ENCODE measurements around the gene SRGAP2. TPM values are rescaled to one million over a fixed set of nuclear protein-coding genes. Genes with fewer than 3 reads are reported as not detected.
"Not testable (repeated sequence)": the region's sequence is repeated elsewhere in the genome, so short reads cannot be mapped to it uniquely, and the experiment has no call there.

SRGAP2 gene
- total and polyA plus RNA-seq, 7 donors, result 1.6 to 60.4 (median 27.8) TPM

- H3K9me3 ChIP-seq; H3K4me1 ChIP-seq; H3K4me3 ChIP-seq; H3K27ac ChIP-seq; intact Hi-C loops (cut with DNase I); H3K36me3 ChIP-seq; H3K27me3 ChIP-seq; DNase-seq: not testable (repeated sequence)
- WGBS, 2 donors, result 78 to 87% methylated on average over 2 of the region's 3 CpGs
Measured at GRCh38 chr1:206218285-206218684, 14.9 kb downstream of the SRGAP2 start.

DNA sequence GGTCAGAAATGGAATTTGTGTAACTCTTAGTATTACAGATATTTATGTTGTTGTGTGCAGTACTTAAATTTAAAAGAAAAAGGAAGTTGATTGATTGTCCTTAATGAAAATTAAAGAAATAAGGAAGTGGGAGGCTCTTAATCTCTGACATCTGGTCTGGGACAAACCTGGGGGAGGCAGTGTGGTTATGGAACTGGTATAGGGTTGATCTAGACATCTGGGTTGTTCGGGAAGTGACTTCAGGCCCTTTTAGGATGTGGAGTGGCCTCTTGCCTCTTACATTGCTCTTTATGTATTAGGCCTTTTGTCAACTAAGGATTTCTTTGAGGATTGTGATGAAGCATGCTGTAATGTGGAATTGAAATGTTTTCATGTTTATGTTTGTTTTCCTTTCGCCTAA is 15.4 kb downstream of the SRGAP2 start:
- no CpG with 5 or more reads among the region's 2 CpGs for WGBS, 2 donors
- intact Hi-C loops (cut with DNase I), result not testable (repeated sequence)

DNA sequence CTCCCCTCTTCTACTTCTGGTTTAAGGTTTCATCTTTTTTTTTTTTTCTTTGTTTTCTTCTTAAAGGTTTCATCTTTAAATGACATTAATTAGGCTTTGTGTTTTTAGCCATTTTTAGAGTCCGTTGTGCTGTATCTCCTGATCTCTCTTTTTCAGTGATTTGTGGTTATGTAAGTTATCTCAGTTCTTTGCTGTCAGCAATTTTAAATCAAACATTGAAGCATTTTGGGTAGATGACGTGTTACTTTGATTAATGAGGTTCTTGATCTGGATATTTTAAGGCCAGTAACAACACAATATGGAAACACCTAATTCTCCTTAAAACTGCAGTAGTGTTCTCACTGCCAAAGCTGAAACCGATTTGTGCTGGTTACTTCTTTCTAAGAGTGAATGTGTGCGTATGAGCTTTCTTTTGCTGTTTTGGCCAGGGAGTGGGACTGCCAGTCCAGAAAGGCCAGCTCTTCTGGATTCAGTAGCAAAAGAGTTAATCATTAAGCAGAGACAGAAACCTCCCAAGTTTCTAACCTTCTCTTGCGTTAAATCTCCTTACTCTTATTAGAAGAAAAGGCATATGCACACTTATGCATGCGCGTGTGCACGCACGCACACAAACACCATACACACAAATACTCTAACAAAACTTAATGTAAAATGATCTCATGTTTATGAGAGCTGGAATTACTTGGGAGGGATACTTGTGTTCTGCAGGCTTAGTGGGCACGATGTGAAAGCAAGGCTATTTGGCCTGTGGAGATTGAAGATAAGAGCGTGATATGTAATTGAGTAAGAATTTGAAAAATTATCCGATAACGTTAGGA is 16.4 kb downstream of the SRGAP2 start:
- H3K4me3 ChIP-seq; H3K27me3 ChIP-seq; intact Hi-C loops (cut with DNase I); H3K36me3 ChIP-seq; H3K9me3 ChIP-seq; DNase-seq; H3K4me1 ChIP-seq; H3K27ac ChIP-seq: not testable (repeated sequence)
- 77 to 86% methylated on average over 5 of the region's 13 CpGs for WGBS, 2 donors

More for the DNA sequence above, 15.4 kb downstream of the SRGAP2 start:
- H3K36me3 ChIP-seq, DNase-seq, H3K4me3 ChIP-seq, H3K4me1 ChIP-seq, H3K27me3 ChIP-seq, H3K27ac ChIP-seq, H3K9me3 ChIP-seq: not testable (repeated sequence)

- intact Hi-C loops (cut with DNase I); H3K4me3 ChIP-seq; H3K9me3 ChIP-seq; H3K36me3 ChIP-seq; H3K27me3 ChIP-seq; H3K4me1 ChIP-seq: not testable (repeated sequence)
- peak; percentile 62 for DNase-seq
- WGBS, 2 donors, result 71 to 75% methylated on average over 4 of the region's 4 CpGs
- H3K27ac ChIP-seq, result peak overlapping the region in 1 of 4 donors; percentile 20
Measured at GRCh38 chr1:206220332-206221000, 17.1 kb downstream of the SRGAP2 start.

- H3K36me3 ChIP-seq; H3K27ac ChIP-seq; H3K4me3 ChIP-seq; H3K4me1 ChIP-seq; DNase-seq; H3K27me3 ChIP-seq; intact Hi-C loops (cut with DNase I); H3K9me3 ChIP-seq: not testable (repeated sequence)
- WGBS, 2 donors, result no CpG with 5 or more reads among the region's 4 CpGs
Measured at GRCh38 chr1:206221585-206221984, 18.2 kb downstream of the SRGAP2 start.

- 93% methylated on average over 2 of the region's 6 CpGs for WGBS, 2 donors
- H3K4me1 ChIP-seq; H3K36me3 ChIP-seq; H3K27me3 ChIP-seq; H3K4me3 ChIP-seq; intact Hi-C loops (cut with DNase I); DNase-seq; H3K27ac ChIP-seq; H3K9me3 ChIP-seq: not testable (repeated sequence)
Measured at GRCh38 chr1:206224190-206224776, 20.9 kb downstream of the SRGAP2 start.

- H3K27me3 ChIP-seq; H3K27ac ChIP-seq; H3K4me1 ChIP-seq; H3K9me3 ChIP-seq; H3K4me3 ChIP-seq; DNase-seq; intact Hi-C loops (cut with DNase I); H3K36me3 ChIP-seq: not testable (repeated sequence)
- WGBS, 2 donors, result 89 to 94% methylated on average over 4 of the region's 4 CpGs
Measured at GRCh38 chr1:206225386-206225785, 22.0 kb downstream of the SRGAP2 start.

- H3K27me3 ChIP-seq; intact Hi-C loops (cut with DNase I); H3K9me3 ChIP-seq; H3K36me3 ChIP-seq; H3K4me3 ChIP-seq; H3K27ac ChIP-seq; H3K4me1 ChIP-seq; DNase-seq: not testable (repeated sequence)
- 87% methylated on average over 3 of the region's 5 CpGs for WGBS, 2 donors
Measured at GRCh38 chr1:206226886-206227285, 23.5 kb downstream of the SRGAP2 start.

- H3K36me3 ChIP-seq; H3K27me3 ChIP-seq; intact Hi-C loops (cut with DNase I); H3K9me3 ChIP-seq; DNase-seq; H3K27ac ChIP-seq; H3K4me1 ChIP-seq; H3K4me3 ChIP-seq: not testable (repeated sequence)
- 88 to 91% methylated on average over 2 of the region's 2 CpGs for WGBS, 2 donors
Measured at GRCh38 chr1:206229286-206229685, 25.9 kb downstream of the SRGAP2 start.

DNA sequence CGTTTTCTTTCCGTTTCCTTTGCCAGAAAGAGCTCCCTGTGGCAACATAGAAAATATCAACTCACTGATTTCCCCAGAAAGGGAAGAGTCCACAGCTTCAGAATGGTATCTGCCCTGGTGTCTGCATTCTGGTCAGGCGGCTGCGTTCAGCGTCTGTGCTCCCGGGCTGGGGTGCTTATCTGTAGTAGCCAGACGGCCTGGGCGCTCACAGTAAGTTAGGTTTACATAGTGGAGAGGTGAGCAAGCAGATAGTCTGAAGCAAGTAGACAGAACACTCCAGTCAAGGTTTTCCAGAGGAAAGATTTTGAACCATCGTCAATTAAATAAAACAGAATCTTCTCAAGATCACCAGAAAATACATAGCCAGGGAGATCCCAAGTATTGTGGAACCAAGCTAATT is 28.6 kb downstream of the SRGAP2 start:
- H3K9me3 ChIP-seq; H3K36me3 ChIP-seq; H3K27ac ChIP-seq; intact Hi-C loops (cut with DNase I); H3K27me3 ChIP-seq; H3K4me3 ChIP-seq; DNase-seq; H3K4me1 ChIP-seq: not testable (repeated sequence)
- 90 to 93% methylated on average over 9 of the region's 9 CpGs for WGBS, 2 donors

DNA sequence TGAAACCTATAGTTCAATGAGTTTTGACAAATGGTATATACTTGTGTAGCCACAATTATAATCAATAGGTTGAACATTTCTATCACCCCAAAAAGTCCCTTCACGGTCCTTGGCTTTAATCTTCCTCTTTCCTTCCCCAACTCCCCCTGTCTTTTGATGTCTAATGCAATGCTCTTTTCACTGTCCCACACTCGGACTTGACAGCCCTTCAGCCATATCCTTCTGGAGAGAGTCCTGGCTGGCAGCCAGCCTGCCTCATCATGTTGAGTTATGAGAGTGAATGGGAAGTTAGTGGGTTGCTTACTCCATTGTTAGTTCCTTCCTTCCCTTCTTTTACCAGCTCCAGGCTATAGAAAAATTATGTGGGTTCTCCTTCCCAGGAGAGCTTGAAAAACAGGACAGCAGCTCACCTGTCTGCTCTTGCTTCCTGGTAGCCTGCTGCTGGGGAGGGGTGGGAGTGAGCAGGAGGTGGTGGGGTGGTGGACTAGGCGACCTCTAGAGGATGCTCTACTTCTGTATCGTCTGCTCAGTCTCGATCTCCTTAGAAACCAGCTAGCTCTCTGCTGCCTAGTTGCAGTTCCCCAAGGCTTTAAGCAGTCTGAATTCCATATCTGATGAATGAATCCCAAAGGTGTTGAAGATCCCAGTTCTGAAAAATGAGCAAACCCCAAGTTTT is 29.8 kb downstream of the SRGAP2 start:
- H3K36me3 ChIP-seq; H3K27ac ChIP-seq; intact Hi-C loops (cut with DNase I); H3K27me3 ChIP-seq; DNase-seq; H3K4me3 ChIP-seq; H3K9me3 ChIP-seq; H3K4me1 ChIP-seq: not testable (repeated sequence)
- WGBS, 2 donors, result 25 to 32% methylated on average over 2 to 3 of the region's 5 CpGs

DNA sequence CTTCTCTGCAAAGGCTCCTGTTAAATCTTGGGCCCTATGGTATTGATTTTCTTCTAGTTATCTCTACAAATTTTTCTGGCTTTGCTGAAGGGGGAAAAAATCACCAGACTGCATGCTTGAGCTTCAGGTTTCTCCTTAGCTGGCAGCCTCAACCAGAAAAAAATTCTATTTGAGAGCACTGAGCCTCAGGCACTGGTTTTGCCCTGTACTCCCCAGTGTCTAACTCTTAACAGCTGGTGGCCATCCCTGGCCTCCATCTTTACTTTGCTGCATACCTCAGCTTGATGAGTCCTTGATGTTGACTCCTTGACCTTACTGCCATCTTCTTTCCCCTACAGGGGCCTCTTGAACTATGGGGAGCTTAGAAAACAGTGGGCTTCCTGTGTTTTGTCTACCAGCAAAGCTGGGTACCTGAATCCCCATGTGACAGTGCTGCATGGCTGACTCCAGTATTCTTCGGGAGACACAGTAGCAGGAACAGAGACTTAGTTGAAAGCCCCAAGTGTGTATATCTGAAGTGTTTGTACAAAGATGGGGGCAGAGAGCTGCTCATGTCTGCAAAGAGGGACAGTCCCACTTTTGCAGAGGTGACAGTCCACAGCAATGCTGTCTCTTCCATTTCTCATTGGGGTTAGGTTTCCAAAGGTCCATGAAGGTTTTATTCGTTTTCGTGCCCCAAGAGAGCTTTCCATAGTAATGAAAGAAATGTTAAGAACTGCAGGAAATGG is 31.0 kb downstream of the SRGAP2 start:
- intact Hi-C loops (cut with DNase I); H3K4me1 ChIP-seq; H3K9me3 ChIP-seq; H3K36me3 ChIP-seq; H3K27ac ChIP-seq; DNase-seq; H3K4me3 ChIP-seq; H3K27me3 ChIP-seq: not testable (repeated sequence)
- WGBS, 2 donors, result 82 to 91% methylated on average over 3 of the region's 3 CpGs
